Ammon's horn (tissue), 1 donor: ENCODE measurements around the gene TSR3.
"Not testable (repeated sequence)": the region's sequence is repeated elsewhere in the genome, so short reads cannot be mapped to it uniquely, and the experiment has no call there.

Source experiments
- DNase-seq: peaks from one replicate; pipeline ENCODE4 v3.0.0-alpha.2; 2016; ENCODE audit warnings: low spot score

Gene TSR3

GRCh38 chr16:1337486-1337885 lies 14.2 kb downstream of the TSR3 start:
- no peak for DNase-seq

GRCh38 chr16:1336619-1337018 lies 15.1 kb downstream of the TSR3 start:
- no peak for DNase-seq

- DNase-seq: peak; percentile 68
Measured at GRCh38 chr16:1335996-1336395, 15.7 kb downstream of the TSR3 start.

GRCh38 chr16:1335211-1335971 lies 16.3 kb downstream of the TSR3 start:
- DNase-seq: peak; percentile 47

DNA sequence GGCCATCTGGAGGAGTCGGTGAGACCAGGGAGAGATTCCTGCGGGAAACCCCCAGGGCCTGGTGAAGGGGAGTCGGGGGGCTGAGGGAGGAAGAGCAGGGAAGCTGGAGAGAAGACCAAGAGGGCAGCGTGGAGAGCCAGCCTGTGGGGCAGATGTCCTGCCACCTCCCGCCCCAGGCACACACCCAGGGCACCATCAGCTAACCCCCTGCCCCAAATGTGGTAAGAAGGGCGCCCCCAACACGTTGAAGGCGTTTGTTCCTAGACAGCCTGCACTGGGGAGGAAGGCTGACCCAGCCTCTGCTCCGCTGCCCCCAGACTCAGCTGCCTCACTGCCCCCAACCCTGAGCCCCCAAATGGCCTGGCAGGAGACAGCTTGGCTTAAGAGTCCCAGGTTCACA lies 16.9 kb downstream of the TSR3 start:
- no peak for DNase-seq

DNA sequence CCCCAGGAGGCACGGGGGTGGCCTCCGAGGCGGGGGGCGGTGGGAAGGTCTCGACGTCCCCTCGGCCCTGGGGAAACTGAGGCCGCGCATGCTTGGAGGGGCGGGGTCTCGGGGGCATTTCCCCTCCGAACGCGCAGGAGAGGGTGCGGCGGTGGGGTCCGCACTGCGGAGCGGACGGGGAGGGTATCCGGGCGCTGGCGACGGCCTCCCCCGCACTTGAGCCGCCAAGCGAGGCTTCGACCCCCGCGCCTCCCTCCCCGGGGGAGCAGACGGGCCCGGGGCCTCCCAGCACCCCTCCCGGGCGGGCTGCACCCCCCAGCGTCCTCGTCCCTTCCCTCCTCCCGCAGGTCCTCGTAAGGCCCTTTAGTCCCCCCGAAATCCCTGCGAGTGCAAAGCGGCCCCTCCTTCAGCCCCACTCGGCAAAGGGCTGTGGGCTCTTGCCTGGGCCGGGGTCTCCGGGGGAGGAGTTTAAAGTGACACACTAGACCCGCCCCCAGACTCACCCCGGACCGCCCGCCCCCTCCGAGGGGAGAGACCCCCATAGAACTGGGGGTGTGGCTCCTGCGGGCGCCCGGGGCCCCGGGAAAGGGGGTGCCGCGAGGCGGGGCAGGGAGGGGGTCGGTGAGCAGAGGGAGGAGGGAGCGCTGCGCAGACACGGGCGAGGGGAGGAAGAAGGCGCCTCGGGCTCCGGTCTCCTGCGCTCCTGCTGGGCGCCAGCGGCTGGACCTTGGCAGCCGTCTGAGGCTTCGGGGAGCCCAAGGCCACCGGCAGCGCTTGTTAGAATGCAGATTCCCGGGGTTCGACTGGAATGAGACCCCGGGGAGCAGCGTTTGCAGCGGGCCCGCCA lies 17.6 kb downstream of the TSR3 start:
- DNase-seq: no peak

DNA sequence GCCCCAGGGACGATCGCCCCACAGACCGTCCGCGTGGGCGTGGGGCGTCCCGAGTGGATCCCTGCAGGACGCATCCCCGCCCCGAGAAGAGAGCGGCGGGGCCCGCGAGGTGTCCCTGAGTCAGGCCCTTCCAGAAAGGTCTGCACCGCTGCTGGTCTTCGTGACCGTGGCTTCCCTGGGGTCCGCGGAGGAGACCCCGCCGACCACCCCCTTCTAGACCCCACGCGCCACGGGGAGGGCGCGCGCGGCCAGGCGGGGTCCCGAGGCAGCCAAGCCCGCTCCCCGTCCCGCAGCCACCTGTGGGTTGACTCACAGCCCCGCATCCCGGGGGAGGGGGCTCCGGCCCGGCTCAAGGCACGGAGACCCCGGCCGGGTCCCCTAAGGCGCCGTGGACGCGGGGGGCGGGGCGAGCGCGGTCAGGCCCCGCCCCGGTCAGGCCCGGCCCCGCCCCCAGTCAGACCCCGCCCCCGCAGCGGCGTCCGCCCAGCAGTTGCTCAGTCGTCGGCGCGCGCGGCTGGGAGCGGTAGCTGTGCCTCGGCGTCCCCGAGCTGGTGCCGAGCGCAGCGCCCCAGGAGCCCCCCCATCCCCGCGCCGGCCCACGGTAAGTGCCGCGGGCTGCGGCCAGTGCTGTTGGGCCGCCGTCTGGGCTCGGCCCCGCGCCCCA lies 18.4 kb downstream of the TSR3 start, which contains the start of gene BAIAP3:
BAIAP3 (plus strand) TSS at position 497 of the 664 bp plus-strand sequence. CDS start 4,905 bp downstream, outside the sequence.
- DNase-seq: peak; percentile 24

DNA sequence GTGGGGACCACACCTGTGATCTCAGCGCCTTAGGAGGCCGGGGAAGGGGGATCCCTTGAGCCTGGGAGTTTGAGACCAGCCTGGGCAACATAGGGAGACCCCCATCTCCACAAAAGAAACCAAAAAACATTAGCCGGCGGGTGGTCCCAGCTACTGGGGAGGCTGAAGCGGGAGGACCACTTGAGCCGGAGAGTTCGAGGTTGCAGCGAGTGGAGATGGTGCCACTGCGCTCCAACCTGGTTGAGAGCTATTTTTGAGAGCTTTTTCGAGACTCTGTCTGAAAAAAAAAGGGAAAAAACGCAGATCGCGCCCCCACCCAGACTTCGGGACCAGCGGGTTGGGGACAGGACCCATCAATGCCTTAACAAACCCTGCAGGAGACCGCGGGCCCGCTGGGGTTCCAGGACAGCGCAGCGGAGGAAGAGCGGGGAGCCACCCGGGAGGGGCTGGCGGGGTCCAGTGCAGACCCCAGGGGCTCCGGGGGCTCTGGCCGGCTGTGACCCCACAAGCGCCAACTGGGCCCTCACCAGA lies 19.0 kb downstream of the TSR3 start:
- no peak for DNase-seq

DNA sequence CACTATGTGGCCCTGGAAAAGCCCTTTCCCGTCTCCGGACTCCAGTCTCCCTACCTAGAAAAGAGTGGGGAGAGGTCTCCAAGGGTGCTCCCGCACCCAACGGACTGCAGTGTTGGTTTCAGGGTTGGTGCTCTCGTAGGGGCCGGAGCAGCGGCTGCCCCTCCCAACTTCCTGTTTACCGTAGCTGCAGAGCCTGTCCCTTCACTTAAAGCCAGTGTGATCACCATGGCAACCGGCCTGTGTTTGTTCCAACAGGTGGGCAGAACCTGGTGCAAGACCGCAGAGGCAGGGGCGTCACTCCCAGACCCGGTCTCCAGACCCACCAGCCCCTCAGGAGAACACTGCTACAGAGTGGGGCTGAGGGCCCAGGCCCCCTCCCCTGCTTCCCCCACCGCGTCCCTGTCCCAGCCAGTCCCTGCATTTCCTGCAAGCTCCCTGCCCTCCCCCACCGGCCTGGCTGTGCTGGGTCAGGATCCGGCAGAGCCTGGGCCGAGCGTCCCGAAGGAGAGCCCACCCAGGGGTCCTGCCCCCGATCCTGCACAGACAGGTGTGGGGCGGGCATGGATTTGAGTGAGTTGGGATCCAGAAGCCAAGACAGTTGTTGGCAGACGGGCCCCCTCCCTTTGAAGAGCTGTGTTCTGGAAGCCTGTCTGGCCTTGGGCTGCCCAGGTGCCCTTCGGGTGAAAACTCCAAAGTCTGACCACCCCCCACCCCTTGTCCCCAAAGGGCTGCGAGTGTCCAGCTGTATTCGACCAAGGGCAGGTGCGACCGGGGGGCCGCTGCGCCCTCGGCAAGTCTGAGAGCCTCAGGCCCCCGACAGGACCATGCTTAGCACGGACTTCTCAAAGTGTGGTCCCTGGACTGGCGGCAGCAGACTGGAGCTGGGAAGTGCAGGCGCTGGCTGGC lies 19.7 kb downstream of the TSR3 start:
- no peak for DNase-seq

DNA sequence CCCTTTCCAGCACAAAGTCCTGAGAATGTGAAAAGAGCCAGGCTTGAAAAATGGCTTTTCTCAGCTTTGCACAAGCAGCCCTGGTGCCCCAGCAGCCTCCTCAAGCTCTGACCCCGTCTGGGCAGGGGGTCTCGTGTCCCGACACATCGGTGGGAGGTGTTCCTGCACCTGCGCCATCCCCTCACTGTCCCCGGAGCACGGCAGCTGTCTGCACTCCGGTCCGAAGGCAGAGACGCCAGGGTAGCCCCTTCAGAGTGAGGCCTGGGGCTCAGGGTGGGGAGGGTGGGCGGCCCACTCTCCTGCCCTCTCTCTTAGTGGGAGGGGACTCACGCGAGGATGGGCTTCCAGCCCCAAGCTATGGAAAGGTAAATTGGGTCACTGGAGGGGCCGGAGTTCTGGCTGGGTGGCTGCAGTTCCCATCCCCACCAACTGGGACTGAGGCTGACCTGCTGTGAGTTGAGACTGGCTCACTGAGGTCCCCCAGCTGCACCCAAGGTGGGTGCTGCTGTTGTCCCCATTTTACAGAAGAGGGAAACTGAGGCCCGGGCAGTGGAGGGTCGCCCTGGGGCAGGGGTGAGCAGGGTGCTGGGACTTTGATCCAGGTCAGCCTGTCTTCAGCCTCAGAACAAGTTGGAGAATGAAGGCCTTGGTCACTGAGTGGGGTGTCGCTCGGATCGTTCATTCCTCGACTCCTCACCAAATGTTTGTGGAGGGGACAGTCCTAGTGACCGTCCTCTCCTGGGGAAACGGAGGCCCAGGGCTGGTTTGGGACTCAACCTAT lies 20.6 kb downstream of the TSR3 start:
- DNase-seq: no peak

- no peak for DNase-seq
Measured at GRCh38 chr16:1330260-1330914, 21.3 kb downstream of the TSR3 start.

DNA sequence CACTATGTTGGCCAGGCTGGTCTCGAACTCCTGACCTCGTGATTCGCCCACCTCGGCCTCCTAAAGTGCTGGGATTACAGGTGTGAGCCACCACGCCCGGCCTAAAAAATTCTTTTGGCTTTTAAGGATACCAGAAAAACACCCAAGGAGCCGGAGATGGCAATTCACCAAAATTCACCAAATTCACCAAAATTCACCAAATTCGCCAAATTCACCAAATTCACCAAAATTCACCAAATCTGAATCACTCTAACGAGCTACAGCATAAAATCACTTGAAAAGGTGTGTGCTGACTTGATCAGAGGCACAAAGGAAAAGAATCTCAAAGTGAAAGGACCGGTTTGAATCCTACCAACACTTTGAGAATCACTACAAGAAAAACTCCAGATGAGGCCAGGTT lies 22.7 kb downstream of the TSR3 start:
- DNase-seq: not testable (repeated sequence)

DNA sequence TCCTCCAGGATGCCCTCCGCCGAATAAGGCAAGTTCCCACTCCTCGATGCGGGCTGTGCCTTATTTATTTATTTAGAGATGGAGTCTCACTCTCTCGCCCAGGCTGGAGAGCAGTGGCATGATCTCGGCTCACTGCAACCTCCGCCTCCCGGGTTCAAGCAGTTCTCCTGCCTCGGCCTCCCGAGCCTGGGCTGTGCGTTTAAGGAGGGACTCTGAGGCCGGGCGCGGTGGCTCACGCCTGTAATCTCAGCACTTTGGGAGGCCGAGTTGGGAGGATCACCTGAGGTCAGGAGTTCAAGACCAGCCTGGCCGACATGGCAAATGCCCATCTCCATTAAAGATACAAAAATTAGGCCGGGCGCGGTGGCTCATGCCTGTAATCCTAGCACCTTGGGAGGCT lies 23.5 kb downstream of the TSR3 start:
- DNase-seq: not testable (repeated sequence)

GRCh38 chr16:1327619-1327947 lies 24.1 kb downstream of the TSR3 start:
- no peak for DNase-seq

- no peak for DNase-seq
Measured at GRCh38 chr16:1326946-1327618, 24.6 kb downstream of the TSR3 start.

DNA sequence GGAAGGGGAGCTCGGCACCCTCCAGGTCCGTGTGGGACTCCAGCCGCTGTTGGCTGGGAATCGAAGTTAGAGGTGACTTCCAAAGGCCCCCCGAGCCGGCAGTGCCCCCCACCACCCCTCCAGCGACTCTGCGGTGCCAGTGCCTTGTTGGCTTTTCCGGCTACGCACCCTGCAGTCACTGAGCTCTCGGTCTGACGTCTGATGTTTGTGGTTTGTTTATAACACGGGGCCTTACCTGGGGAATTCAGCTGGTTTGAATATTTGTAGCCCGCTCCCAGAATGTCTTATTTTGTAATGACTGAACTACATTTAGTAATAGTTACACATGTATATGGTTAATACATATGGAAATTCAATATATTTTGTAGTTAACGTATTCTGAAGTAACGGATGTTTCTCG lies 25.3 kb downstream of the TSR3 start:
- DNase-seq: no peak

DNA sequence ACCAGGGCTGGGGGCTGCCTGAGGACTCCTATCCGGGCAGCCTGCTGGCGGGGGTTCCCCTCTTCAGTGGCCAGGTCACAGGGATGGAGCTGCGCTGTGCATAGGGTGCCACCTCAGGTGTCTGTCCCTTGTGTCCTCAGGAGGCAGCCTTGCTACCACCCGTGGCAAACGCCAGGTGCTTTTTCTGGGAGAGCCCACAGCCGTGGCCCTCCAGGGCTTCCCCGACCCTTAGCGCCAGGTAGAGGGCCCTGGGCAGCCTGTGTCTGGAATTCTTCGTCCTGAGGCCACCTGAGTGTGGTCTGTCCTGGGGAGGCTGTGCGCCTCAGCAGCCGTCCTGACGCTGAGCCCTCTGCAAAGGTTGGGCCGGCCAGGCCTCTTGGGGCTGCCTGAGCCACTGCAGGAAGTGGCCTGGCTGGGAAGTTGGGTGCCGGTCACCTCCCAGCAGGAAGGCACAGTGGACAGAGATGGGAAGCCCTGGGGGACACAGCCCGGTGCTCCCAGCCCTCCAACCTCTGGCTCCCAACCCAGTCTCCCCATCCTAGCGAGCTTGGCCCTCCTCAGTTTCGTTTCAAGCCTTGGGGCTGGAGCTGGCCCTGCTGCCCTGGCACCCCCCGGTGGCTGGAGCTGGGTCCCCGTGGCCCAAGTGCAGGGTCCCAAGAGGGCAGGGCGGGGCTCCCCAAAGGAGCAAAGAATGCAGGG lies 25.9 kb downstream of the TSR3 start:
- DNase-seq: no peak

- no peak for DNase-seq
Measured at GRCh38 chr16:1325261-1325660, 26.4 kb downstream of the TSR3 start.

DNA sequence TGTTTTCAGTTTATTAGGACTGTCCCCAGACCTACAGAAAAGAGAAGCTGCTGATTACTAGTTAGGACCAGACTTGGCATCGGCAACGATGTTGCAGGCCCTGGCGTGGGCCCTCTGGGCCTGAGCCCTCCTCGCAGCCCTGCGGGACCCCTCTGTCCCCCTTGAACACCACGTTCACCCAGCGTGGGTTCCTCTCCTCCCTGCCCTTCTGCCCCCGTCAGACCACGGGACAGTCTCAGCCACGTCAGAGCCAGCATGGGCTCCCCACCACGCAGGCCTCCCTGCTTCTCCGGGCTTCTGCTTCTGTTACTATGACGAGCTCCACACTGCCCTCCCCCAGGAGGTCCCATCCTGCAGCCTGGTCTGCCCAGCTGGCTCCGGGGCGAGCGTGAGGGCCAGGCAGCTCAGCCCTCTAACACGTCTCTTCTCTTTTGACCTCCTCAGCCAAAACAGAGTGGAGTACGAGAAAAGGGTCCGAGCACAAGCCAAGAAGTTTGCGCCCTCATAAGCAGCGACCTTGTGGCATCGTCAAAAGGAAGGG lies 27.3 kb downstream of the TSR3 start:
- DNase-seq: no peak
